ENCODE measurements around the gene SLC6A7.
A peak's percentile ranks its signal among the peaks of the same experiment; 100 is the strongest.
"Not testable (repeated sequence)": the region's sequence is repeated elsewhere in the genome, so short reads cannot be mapped to it uniquely, and the experiment has no call there.

The SLC6A7 gene

GRCh38 chr5:150245808-150246207 is 55.9 kb downstream of the SLC6A7 start:
- DNase-seq: no peak

GRCh38 chr5:150246429-150246828 is 56.6 kb downstream of the SLC6A7 start:
- no peak for DNase-seq

- no peak for DNase-seq
Observed at GRCh38 chr5:150246835-150247234, 57.0 kb downstream of the SLC6A7 start.

- no peak for DNase-seq
Observed at GRCh38 chr5:150247726-150248125, 57.9 kb downstream of the SLC6A7 start.

- not testable (repeated sequence) for DNase-seq
Observed at GRCh38 chr5:150248493-150248892, 58.6 kb downstream of the SLC6A7 start.

GRCh38 chr5:150248946-150249345 is 59.1 kb downstream of the SLC6A7 start:
- DNase-seq: no peak

- no peak for DNase-seq
Observed at GRCh38 chr5:150249744-150250143, 59.9 kb downstream of the SLC6A7 start.

- no peak for DNase-seq
Observed at GRCh38 chr5:150251504-150251903, 61.6 kb downstream of the SLC6A7 start.

- DNase-seq: no peak
Observed at GRCh38 chr5:150252489-150252888, 62.6 kb downstream of the SLC6A7 start.

GRCh38 chr5:150253416-150254208 is 63.8 kb downstream of the SLC6A7 start:
- DNase-seq: no peak

GRCh38 chr5:150254363-150254762 is 64.5 kb downstream of the SLC6A7 start:
- no peak for DNase-seq

- no peak for DNase-seq
Observed at GRCh38 chr5:150254774-150255173, 64.9 kb downstream of the SLC6A7 start.

GRCh38 chr5:150255659-150256409 is 66.0 kb downstream of the SLC6A7 start:
- no peak for DNase-seq

- DNase-seq: no peak
Observed at GRCh38 chr5:150256410-150257064, 66.7 kb downstream of the SLC6A7 start.

- no peak for DNase-seq
Observed at GRCh38 chr5:150257424-150257823, 67.6 kb downstream of the SLC6A7 start.

GRCh38 chr5:150258130-150258529 is 68.3 kb downstream of the SLC6A7 start:
- peak; percentile 71 for DNase-seq
